ENCODE results near the gene ADCY1.
A peak's percentile ranks its signal among the peaks of the same experiment; 100 is the strongest.
"Not testable (repeated sequence)": the region's sequence is repeated elsewhere in the genome, so short reads cannot be mapped to it uniquely, and the experiment has no call there.

The ADCY1 gene

DNA sequence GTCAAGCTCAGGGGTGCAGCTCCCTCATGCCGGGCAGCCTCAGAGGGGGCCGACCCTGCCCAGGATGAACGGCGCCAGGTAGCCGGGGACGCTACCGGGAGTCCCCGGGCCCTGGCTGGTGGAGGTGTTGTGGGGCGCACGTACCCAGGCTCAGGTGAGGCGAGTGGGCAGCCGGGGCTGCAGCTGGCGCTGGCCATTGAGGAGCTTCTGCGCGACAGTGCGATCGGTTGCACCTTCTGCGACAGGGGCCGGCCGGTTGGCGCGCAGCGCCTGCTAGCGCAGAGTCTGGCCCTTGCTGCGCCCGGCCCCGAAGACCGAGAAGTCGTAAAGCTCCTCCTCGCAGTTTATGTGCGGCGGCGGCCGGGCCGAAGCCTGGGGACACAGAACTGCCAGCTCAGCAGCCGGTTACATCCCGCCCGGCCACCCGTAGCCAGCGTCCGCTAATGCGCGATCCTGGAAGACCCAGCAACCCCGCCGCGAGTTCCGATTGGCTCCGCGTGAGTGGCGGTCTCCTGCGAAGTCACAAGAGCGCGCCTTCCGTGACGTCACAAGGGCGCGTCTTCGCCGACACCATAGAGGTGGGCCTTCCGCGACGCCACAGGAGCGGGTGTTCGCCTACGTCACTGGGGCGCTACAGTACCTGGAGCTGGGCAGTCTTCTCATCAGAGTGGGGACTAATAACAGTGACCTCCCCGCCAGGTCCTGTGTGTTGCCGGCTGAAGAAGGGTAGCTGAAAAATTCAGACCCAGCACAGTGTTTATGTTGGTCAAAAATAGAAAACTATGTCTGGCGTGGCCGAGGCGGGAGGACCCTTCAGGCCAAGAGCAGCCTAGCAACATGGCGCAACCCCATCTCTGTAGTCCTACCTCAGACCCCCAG lies 194.6 kb downstream of the ADCY1 start:
- DNase-seq: peak; percentile 90

DNA sequence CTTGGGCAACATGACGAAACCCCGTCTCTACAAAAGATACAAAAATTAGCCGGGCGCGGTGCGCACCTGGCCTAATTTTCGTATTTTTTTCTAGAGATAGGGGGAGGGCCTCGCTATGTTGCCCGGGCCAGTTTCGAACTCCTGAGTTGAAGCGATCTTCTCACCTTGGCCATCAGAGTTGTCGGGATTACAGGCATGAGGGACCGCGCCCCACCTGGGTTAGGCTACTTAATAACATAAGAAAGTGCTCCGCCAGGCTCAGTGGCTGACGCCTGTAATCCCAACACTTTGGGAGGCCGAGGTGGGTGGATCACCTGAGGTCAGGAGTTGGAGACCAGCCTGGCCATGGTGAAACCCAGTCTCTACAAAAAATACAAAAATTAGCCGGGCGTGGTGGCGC lies 195.5 kb downstream of the ADCY1 start:
- DNase-seq: not testable (repeated sequence)

Measured in NCI-H1694 treated with DMSO at 0.1 percent for 48 hours (cell line).